Measurements from ENCODE around the gene MAB21L4.

The MAB21L4 gene

GRCh38 chr2:240911641-240912265 lies 15.8 kb upstream of the MAB21L4 start:
- no peak for DNase-seq (ENCODE audit: low read depth in 2 of 2)

DNA sequence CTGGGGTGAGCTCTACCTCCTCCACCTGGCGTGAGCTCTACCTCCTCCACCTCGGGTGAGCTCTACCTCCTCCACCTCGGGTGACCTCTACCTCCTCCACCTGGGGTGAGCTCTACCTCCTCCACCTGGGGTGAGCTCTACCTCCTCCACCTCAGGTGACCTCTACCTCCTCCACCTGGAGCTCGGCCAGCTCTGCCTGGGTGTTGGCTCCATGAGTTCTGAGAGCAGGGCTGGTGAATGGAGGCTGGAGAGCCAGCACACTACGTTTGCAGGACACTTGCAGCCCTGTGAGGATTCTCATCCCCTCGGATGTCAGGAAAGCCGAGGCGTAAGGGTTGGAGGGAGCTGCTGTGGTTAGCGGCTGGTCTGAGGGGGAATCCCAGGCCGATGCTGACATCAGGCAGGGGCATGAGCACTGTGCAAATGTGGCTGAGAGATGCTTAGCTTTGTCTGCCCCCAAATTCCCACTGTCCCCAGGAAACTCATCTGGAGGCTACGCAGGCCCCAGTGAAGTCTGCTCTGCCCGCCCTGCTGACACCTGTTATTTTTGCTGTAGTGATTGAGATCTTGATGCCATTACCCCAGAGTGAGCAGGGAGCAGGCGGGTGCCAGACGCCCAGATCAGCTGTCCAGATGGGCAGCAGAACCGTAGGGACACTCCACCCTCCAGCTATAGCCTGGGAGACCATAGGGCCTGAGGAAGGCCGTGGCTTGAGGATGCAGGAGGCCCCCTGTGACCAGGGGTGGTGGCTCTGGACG lies 13.4 kb upstream of the MAB21L4 start:
- no peak for DNase-seq (ENCODE audit: low read depth in 2 of 2)

GRCh38 chr2:240906911-240907590 lies 11.1 kb upstream of the MAB21L4 start:
- no peak for DNase-seq (ENCODE audit: low read depth in 2 of 2)

GRCh38 chr2:240906141-240906910 lies 10.4 kb upstream of the MAB21L4 start, which contains the start of gene CROCC2:
CROCC2 (plus strand) TSS chr2:240906336; CDS start chr2:240906514, 178 bp downstream.
- no peak for DNase-seq (ENCODE audit: low read depth in 2 of 2)

DNA sequence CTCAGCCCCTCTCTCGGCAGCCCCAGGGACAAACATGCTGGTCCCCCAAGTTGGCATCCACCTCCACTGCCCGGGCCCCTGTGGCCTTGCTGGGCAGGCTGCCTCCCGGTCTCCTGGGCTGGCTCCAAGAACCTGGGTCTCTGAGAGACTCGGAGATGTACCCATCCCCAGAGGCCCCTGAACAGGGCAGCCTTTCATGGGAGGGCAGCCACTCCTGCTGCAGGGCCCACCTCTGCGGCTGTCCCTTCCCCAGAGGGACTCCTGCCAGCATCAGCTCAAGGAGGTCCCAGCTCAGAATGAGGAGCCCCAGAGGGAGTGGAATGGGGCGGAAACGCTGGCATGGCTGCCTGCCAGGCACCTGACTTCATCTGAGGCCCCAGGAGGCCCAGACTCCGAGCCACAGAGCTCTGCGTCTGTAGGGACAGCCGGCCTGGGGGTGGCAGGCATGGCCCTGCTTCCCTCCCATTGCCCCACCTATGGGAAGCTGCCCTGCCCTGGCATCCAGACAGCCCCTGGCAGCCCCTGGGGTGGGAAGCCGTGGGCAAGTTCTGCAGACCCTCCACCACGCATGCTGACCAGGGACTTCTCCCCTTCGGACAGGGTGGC lies 9.3 kb upstream of the MAB21L4 start:
- no peak for DNase-seq (ENCODE audit: low read depth in 2 of 2)

DNA sequence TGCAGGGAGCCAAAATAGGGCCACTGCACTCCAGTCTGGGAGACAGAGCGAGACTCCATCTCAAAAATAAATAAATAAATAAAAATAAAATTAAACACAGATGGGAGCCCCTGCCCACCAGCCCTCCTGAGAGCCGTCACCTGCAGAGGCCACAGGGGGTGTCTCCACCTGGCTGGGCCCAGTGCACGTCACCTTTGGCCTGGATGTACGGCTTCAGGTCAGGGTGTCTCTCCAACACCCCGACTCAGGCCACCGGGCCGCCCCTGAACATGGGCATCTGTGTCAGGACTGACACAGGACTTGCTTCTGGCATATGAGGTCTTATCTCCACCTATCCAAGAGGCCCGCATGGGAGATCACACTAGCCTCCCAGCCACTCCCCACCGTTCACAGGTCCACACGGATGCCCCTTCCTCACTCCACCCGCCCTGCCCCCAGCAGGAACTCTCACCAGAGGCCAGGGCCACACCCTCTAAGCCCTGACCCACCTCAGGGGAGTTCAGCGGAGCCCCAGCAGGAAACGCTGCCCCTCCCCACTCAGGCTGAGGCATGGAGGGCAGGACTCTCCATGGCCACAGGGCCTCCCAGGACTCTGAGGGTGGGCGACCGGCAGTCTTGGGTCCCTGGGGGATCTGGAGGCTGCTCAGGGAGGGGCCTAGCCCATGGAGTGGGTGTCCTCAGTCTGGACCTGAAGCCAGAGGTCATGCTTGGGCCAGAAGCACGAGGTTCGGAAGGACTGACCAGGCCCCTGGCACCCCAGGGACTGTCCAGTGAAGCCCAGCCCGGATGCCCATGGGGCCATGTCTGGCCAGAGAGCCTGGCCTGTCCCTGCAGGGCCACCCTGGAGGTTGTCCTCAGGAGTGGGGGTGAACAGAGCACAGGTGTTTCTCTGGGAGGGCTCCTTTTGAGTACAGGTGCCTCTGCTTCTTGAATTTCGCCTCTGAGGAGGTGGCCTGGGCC lies 8.5 kb upstream of the MAB21L4 start:
- DNase-seq (ENCODE audit: low read depth in 2 of 2) = no peak

GRCh38 chr2:240903191-240904060 lies 7.5 kb upstream of the MAB21L4 start:
- DNase-seq (ENCODE audit: low read depth in 2 of 2) = no peak

DNA sequence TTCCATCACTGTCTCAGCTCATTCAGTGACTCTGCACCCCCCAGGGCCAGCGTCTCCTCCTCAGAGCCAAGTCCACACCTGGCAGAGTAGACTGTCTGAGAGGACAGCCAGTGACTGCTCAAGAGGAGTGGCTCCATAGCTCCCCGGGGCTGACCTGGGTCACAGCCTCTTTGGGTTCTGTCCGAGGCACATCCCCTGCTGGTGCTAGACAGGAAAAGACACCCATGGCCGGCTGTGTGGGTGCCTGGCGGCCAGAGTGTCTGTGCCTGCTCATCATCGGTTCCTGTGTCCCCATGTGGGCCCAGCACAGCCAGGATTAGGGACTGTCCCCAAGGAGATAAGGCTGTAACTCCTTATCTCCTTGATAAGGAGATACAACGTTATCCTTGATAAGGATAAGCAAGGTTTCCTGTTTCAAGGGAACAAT lies 6.7 kb upstream of the MAB21L4 start:
- no peak for DNase-seq (ENCODE audit: low read depth in 2 of 2)

GRCh38 chr2:240901986-240902614 lies 6.1 kb upstream of the MAB21L4 start:
- no peak for DNase-seq (ENCODE audit: low read depth in 2 of 2)

DNA sequence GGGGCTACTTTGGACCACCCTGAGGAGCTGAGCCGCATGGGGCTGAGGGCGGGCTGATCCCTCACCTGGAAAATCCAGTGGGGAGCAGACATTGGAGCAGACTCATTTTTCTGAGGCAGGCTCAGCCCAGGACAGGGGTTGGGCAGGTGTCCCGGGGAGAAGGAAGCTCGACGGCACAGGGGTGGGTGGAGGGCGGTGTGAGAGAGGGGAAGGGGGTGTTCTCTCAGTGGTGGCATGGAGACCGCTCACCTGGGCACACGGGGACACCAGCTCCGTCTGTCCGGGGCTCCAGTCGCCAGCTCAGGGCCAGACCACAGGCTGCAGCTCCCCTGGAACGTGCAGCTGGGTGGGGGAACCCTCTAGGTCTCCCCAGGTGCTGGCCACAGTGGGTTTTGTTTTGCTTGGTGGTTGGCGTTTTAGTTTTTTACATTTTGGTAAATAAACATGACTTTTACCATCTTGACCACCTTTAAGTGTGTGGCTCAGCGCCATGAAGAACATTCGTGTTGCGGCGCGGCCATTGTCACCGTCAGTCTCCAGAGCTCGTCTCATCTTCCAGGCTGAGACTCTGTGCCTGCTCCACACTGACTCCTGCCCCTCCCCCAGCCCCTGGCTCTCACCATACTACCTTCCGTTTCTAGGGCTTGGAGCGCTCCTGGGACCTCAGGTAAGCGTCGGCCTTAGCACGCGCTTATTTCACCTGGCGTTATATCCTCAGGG lies 4.3 kb upstream of the MAB21L4 start:
- no peak for DNase-seq (ENCODE audit: low read depth in 2 of 2)

- DNase-seq (ENCODE audit: low read depth in 2 of 2) = no peak
Measured at GRCh38 chr2:240899468-240899865, 3.5 kb upstream of the MAB21L4 start.

- DNase-seq (ENCODE audit: low read depth in 2 of 2) = no peak
Measured at GRCh38 chr2:240898731-240899467, 2.9 kb upstream of the MAB21L4 start.

DNA sequence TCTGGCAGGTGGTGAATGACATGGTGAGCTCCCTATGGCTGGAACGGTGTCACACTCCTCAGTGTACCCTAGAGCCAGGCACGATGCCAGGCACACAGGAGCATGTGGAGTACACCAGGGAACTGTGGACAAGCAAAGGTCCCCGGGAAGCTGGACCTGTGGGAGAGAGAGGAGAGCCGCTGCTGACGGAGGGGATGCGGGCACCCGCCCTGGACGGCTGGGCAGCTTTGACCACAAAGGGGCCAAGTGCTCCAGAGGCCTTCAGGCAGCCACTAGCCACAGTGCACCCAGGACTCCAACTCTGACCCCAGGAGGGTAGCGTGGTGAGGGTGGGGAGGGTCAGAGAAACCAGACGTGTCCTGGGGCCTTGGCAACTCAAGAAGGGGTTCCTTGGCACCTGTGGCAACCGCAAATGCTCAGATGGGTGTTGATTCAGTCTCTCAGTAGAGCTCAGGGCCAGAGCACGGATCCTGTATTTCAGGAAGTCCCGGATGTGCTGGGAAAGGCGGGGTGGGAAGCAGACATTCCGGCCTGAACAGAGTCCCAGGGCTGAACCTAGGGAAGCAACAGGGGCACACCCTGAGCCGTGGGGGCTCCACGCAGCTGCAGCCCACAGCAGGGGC lies 2.3 kb upstream of the MAB21L4 start:
- DNase-seq (ENCODE audit: low read depth in 2 of 2) = no peak

- no peak for DNase-seq (ENCODE audit: low read depth in 2 of 2)
Measured at GRCh38 chr2:240896871-240897692, 1.1 kb upstream of the MAB21L4 start.

DNA sequence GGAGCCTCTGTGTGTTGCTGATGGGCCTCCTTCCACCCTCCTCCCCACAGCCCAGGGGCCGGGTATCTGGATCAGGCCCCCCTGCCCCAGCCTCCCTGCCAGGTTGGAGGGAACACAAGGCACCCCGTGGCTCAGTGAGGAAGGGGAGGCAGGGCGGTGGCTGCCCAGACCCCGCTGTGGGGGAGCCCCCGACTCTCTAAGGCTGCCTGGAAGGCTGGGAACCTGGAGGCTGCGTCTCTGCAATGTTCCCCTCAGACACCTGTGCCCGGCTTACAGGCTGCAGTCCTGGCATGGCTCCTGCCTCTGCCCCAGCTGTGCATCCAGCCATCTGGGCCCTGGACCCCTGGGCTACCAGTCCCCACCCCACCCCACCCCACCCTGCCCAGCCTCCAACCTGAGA lies 438 bp upstream of the MAB21L4 start:
- no peak for DNase-seq (ENCODE audit: low read depth in 2 of 2)

DNA sequence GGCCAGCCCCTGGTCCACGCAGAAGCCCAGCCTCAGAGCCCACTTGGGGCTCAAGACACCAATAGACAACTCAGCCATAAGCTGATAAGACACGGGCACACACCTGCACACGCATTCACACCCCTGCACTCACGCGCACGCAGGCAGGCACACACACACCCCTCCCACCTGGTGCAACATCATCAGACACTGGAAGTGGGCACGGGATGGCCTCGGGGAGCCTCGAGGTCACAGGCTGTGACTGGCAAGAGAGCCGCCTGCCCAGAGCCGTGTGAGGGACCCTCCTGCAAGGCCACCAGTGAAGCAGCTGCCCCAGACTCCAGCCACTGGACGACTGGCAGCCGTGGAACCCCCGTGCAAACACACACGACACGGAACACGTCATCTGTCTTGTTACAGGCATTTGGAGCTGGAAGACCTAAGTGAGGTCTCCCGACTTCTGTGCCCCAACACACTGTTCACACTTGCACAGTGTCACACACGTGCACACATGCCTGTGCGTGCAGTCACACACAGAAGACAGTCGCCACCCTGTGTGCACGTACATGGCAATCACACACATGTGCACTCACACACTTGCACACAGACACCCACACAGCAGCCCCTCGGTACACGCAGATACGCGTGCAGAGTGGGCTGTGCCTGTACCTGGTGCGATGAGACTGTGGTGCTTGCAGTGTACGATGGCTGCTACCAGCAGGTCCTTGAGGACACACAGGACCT lies 959 bp downstream of the MAB21L4 start:
- DNase-seq (ENCODE audit: low read depth in 2 of 2) = no peak
